ENCODE data around the gene FCHO1. TPM values are rescaled to one million over a fixed set of nuclear protein-coding genes. Genes with fewer than 3 reads are reported as not detected.

Gene FCHO1
- total and polyA plus RNA-seq, 3 donors from 2014 or later, result 9.8 to 15.6 (median 12.8) TPM

DNA sequence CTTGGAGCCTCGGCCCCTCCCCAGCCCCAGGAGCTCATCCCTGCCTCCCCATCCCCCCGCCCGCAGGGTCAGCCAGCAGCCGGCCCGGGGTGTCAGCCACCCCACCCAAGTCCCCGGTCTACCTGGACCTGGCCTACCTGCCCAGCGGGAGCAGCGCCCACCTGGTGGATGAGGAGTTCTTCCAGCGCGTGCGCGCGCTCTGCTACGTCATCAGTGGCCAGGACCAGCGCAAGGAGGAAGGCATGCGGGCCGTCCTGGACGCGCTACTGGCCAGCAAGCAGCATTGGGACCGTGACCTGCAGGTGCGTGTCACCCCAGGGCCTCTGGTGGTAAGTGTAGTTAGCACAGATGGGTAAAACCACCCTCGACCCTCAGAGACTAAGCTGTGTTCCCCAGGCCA lies 18.1 kb upstream of the FCHO1 start:
- Histone ChIP-seq H3K27me3 (no peaks in the 10 kb centered on the region), H3K4me1 (no peaks in the 10 kb centered on the region), H3K9me3 (no peaks in the 10 kb centered on the region), H3K27ac (no peak overlapping the region), H3K4me3 (no peak overlapping the region), H3K36me3 (ENCODE audit: low read depth, missing control alignments) (no peaks in the 10 kb centered on the region)
- no peak for DNase-seq
- WGBS, 2 donors, result 96% methylated on average over 8 to 14 of the region's 22 CpGs
- intact Hi-C loops (cut with DNase I; ENCODE audit: low total_unique reads), result no loop called here
- no peak for TF ChIP-seq POLR2A (IDR thresholded peaks at IDR 0.05)
- TF ChIP-seq, protein P1, sequence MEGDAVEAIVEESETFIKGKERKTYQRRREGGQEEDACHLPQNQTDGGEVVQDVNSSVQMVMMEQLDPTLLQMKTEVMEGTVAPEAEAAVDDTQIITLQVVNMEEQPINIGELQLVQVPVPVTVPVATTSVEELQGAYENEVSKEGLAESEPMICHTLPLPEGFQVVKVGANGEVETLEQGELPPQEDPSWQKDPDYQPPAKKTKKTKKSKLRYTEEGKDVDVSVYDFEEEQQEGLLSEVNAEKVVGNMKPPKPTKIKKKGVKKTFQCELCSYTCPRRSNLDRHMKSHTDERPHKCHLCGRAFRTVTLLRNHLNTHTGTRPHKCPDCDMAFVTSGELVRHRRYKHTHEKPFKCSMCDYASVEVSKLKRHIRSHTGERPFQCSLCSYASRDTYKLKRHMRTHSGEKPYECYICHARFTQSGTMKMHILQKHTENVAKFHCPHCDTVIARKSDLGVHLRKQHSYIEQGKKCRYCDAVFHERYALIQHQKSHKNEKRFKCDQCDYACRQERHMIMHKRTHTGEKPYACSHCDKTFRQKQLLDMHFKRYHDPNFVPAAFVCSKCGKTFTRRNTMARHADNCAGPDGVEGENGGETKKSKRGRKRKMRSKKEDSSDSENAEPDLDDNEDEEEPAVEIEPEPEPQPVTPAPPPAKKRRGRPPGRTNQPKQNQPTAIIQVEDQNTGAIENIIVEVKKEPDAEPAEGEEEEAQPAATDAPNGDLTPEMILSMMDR (IDR thresholded peaks at IDR 0.05), result no peak

DNA sequence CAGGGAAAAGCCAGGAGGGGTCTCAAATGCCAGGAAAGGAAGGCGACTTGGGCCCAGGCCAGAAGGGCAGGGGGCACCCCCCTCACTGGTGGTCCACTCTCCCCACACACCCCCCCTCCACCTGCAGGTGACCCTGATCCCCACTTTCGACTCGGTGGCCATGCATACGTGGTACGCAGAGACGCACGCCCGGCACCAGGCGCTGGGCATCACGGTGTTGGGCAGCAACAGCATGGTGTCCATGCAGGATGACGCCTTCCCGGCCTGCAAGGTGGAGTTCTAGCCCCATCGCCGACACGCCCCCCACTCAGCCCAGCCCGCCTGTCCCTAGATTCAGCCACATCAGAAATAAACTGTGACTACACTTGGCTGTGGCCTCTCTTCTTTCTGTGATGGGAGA lies 17.1 kb upstream of the FCHO1 start:
- Histone ChIP-seq H3K4me3 (no peak overlapping the region), H3K36me3 (ENCODE audit: low read depth, missing control alignments) (no peaks in the 10 kb centered on the region), H3K27ac (no peak overlapping the region), H3K4me1 (no peaks in the 10 kb centered on the region), H3K9me3 (no peaks in the 10 kb centered on the region), H3K27me3 (no peaks in the 10 kb centered on the region)
- no peak for DNase-seq
- WGBS, 2 donors, result 94 to 100% methylated on average over 2 to 12 of the region's 16 CpGs
- intact Hi-C loops (cut with DNase I; ENCODE audit: low total_unique reads), result no loop called here
- TF ChIP-seq, protein P1 (IDR thresholded peaks at IDR 0.05), result no peak
- TF ChIP-seq POLR2A (IDR thresholded peaks at IDR 0.05), result no peak

DNA sequence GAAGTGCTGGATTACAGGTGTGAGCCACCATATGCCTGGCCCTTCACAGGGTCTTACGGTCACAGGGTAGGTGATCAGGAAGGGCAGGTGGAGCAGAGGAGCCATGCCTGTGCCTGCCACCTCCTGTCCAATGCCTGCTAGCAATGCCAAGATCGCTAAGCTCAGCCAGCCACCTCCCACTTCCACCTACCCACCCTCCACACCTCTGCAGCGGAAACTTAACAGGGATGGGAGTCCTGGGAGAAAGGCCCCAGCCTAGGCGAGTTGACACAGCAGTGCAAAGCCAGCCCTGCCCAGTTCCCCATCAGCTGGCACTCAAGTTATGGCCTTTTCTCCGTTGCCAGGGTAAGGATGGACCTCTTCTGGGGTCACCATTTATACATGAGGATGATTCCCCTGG lies 15.9 kb upstream of the FCHO1 start:
- Histone ChIP-seq H3K36me3 (ENCODE audit: low read depth, missing control alignments) (no peaks in the 10 kb centered on the region), H3K27me3 (no peaks in the 10 kb centered on the region), H3K9me3 (no peaks in the 10 kb centered on the region), H3K4me3 (no peak overlapping the region), H3K4me1 (no peaks in the 10 kb centered on the region), H3K27ac (no peak overlapping the region)
- intact Hi-C loops (cut with DNase I; ENCODE audit: low total_unique reads), result no loop called here
- DNase-seq, result no peak
- TF ChIP-seq, protein P1 (IDR thresholded peaks at IDR 0.05), result no peak
- TF ChIP-seq POLR2A (IDR thresholded peaks at IDR 0.05), result no peak
- 79 to 89% methylated on average over 4 to 5 of the region's 5 CpGs for WGBS, 2 donors

DNA sequence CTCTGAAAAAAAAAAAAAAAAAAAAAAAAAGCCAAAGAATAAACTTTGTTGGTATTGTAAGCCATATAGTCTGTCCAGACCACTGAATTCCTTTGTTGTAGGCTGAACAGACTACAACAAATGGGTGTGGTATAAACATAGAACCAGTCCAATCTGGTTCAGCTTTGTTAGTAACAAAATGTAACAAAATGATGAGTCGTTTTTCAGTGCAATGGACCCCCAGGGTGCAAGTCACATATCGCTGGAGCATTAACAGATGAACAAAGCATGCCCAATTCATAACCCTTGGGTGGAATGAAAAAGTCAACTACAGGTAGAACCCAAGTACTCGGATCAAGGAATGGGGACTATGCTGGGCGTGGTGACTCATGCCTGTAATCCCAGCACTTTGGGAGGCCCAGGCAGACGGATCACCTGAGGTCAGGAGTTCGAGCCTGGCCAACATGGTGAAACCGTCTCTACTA lies 13.6 kb upstream of the FCHO1 start:
- DNase-seq, result no peak
- Histone ChIP-seq H3K36me3 (ENCODE audit: low read depth, missing control alignments) (no peaks in the 10 kb centered on the region), H3K9me3 (no peaks in the 10 kb centered on the region), H3K4me3 (no peak overlapping the region), H3K4me1 (no peaks in the 10 kb centered on the region), H3K27me3 (no peaks in the 10 kb centered on the region), H3K27ac (no peak overlapping the region)
- intact Hi-C loops (cut with DNase I; ENCODE audit: low total_unique reads), result no loop called here
- WGBS, 2 donors, result 65 to 66% methylated on average over 7 of the region's 7 CpGs
- TF ChIP-seq POLR2A (IDR thresholded peaks at IDR 0.05), result no peak

DNA sequence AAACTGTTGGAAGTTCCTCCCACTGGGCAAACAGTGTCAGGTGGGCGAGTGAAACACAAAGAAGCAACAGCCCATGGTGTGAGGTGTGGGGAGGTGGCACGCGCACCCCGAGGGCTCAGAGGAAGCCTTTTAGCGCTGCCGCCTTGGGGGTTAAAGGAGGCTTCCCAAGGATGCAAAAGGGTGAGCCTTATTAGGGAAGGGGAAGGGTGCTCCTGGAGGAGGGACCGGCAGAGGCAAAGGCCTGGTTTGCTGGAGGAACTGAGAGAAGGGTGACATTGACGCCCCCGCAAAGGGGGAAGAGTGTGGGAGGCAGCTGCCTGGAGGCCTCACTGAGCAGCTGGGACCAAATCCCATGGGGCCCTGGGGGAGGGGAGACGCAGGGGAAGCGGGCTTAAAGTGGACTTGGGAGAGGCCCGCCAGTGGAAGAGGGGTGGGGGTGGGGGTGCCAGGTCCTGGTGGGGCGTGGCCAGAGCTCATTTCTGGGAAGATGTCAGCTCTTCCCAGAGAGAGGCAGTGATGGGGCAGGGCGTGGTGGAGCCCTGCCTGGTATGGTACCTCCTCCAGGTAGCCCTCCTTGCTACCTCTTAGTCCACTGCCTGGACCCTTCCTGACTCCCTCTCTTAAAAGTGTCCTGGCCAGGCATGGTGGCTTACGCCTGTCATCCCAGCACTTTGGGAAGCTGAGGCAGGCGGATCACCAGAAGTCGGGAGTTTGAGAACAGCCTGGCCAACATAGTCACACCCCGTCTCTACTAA lies 12.0 kb upstream of the FCHO1 start:
- Histone ChIP-seq H3K36me3 (ENCODE audit: low read depth, missing control alignments) (no peaks in the 10 kb centered on the region), H3K9me3 (no peaks in the 10 kb centered on the region), H3K4me1 (no peaks in the 10 kb centered on the region), H3K27ac (no peak overlapping the region), H3K27me3 (no peaks in the 10 kb centered on the region), H3K4me3 (no peak overlapping the region)
- WGBS, 2 donors, result 45 to 61% methylated on average over 17 to 18 of the region's 18 CpGs
- TF ChIP-seq, protein P1 (IDR thresholded peaks at IDR 0.05), result no peak
- no peak for TF ChIP-seq POLR2A (IDR thresholded peaks at IDR 0.05)
- intact Hi-C loops (cut with DNase I; ENCODE audit: low total_unique reads), result no loop called here
- no peak for DNase-seq

Data from testis (tissue), 3 donors.